GM23248 (cell line): Measurements from ENCODE around the gene ULK4. TPM values are rescaled to one million over a fixed set of nuclear protein-coding genes. Genes with fewer than 3 reads are reported as not detected.
A peak's percentile ranks its signal among the peaks of the same experiment; 100 is the strongest.
"Not testable (repeated sequence)": the region's sequence is repeated elsewhere in the genome, so short reads cannot be mapped to it uniquely, and the experiment has no call there.

Experiments
- DNase-seq: peaks from one replicate; pipeline ENCODE4 v3.0.0-alpha.2; 2015
- H2AFZ ChIP-seq: fragments of 200-600 bp; sonication (generic); 2 replicates; pipeline ENCODE4 v1.6.1; 2016; ENCODE audit warnings: antibody characterized with exemption
- H3F3A ChIP-seq: fragments of 200-600 bp; sonication (generic); 2 replicates; pipeline ENCODE4 v1.6.1; 2016; ENCODE audit warnings: mild to moderate bottlenecking, antibody characterized with exemption, mixed run types; ENCODE audit not compliant: insufficient read depth
- H3K27ac ChIP-seq: fragments of 200-600 bp; sonication (generic); 2 replicates; pipeline ENCODE4 v1.5.1; 2016; ENCODE audit warnings: mild to moderate bottlenecking
- H3K27me3 ChIP-seq: fragments of 200-600 bp; sonication (generic); replicated peaks from 2 replicates; pipeline ENCODE4 v1.6.1; 2016; ENCODE audit warnings: mild to moderate bottlenecking; ENCODE audit not compliant: insufficient read depth
- H3K36me3 ChIP-seq: fragments of 200-600 bp; sonication (generic); 2 replicates; pipeline ENCODE4 v1.6.1; 2016; ENCODE audit warnings: low read depth, mild to moderate bottlenecking
- H3K4me1 ChIP-seq: fragments of 200-600 bp; sonication (generic); 2 replicates; pipeline ENCODE4 v1.6.1; 2016; ENCODE audit warnings: mild to moderate bottlenecking; ENCODE audit not compliant: insufficient read depth
- H3K4me2 ChIP-seq: fragments of 200-600 bp; sonication (generic); one replicate; pipeline ENCODE4 v1.6.1; 2016; ENCODE audit warnings: mild to moderate bottlenecking; ENCODE audit not compliant: unreplicated experiment
- H3K4me3 ChIP-seq: fragments of 200-600 bp; sonication (generic); 2 replicates; pipeline ENCODE4 v1.5.1; 2016; ENCODE audit warnings: mild to moderate bottlenecking
- H3K79me2 ChIP-seq: fragments of 200-600 bp; sonication (generic); 2 replicates; pipeline ENCODE4 v1.6.1; 2016; ENCODE audit warnings: mild to moderate bottlenecking; ENCODE audit not compliant: insufficient read depth
- H3K9ac ChIP-seq: fragments of 200-600 bp; sonication (generic); 2 replicates; pipeline ENCODE4 v1.6.1; 2016; ENCODE audit warnings: mild to moderate bottlenecking
- H3K9me2 ChIP-seq: fragments of 200-600 bp; sonication (generic); 2 replicates; pipeline ENCODE4 v1.6.1; 2016; ENCODE audit warnings: mixed run types, mild to moderate bottlenecking, moderate library complexity; ENCODE audit not compliant: insufficient read depth
- H3K9me3 ChIP-seq: fragments of 200-600 bp; sonication (generic); one replicate; pipeline ENCODE4 v1.6.1; 2017; ENCODE audit warnings: low read depth
- H4K20me1 ChIP-seq: fragments of 200-600 bp; sonication (generic); 2 replicates; pipeline ENCODE4 v1.6.0; 2016; ENCODE audit not compliant: insufficient read depth
- EZH2 ChIP-seq: fragments of 200-600 bp; sonication (generic); IDR thresholded peaks from 2 replicates; pipeline ENCODE4 v1.6.1; 2018; ENCODE audit warnings: antibody characterized with exemption, mild to moderate bottlenecking; ENCODE audit not compliant: insufficient read depth, poor library complexity, severe bottlenecking
- EZH2phosphoT487 ChIP-seq: fragments of 200-600 bp; sonication (generic); IDR thresholded peaks from 2 replicates; pipeline ENCODE4 v1.6.1; 2018; ENCODE audit warnings: antibody characterized with exemption, moderate library complexity, mild to moderate bottlenecking, low read depth; ENCODE audit not compliant: insufficient read depth
- WGBS, 2 experiments: methylation state at CpG; one replicate each; pipeline ENCODE4 v1.1.6; 2015 to 2017; ENCODE audit warnings: low lambda C conversion rate in 2 of 2, low coverage in 1 of 2; ENCODE audit errors: missing lambda C conversion rate in 2 of 2; 5-methylcytosine and 5-hydroxymethylcytosine counted together
- in situ Hi-C: fragments of 300-500 bp; cut with MboI; formaldehyde crosslinking; loops from 2 replicates; pipeline ENCODE4 v1.15.0; 2020
- polyA plus RNA-seq: library from polyadenylated mRNA; unstranded; fragments of >200 nt; fragmentation: Nextera tagmentation; extraction: Ambion mirVana; gene quantifications from 2 replicates; pipeline ENCODE4 v1.2.1, GENCODE V29; 2016
- total RNA-seq: library from RNA; depleted of rRNA; stranded (reverse); fragments of >200 nt; shearing (Covaris generic); gene quantifications from 2 replicates; pipeline ENCODE4 v1.2.3, GENCODE V29; 2014

ULK4 gene
- total and polyA plus RNA-seq, 2 experiments from 2014 or later = 3.5 to 20.3 TPM

GRCh38 chr3:41715376-41715775 lies 246.5 kb downstream of the ULK4 start:
- in situ Hi-C loops = loop anchor here (25.0 kb wide), 1 partner anchor 1128 kb away; no protein-coding TSS in a partner anchor
- Histone ChIP-seq H3K9ac (no peak overlapping the region), H3K9me2 (no peaks in the 10 kb centered on the region), H4K20me1 (no peaks in the 10 kb centered on the region), H3K4me1 (peaks cover 13% of the 10 kb centered on the region), H3K27me3 (no peaks in the 10 kb centered on the region), H3K9me3 (no peaks in the 10 kb centered on the region), H3K79me2 (no peaks in the 10 kb centered on the region), H2AFZ (no peak overlapping the region), H3K4me3 (no peak overlapping the region), H3K4me2 (no peak overlapping the region), H3K36me3 (no peaks in the 10 kb centered on the region), H3K27ac (no peak overlapping the region), H3F3A (peaks cover 13% of the 10 kb centered on the region)
- TF ChIP-seq EZH2phosphoT487 (no peak), EZH2 (no peak)
- WGBS, 2 experiments = 83 to 84% methylated on average over 3 of the region's 3 CpGs
- no peak for DNase-seq

- H4K20me1 ChIP-seq = no peaks in the 10 kb centered on the region
- peak; percentile 75 for DNase-seq
- H3K9ac ChIP-seq = no peak overlapping the region
- H3K4me2 ChIP-seq = peak overlapping the region; percentile 45
- no peaks in the 10 kb centered on the region for H3K27me3 ChIP-seq
- H3K4me1 ChIP-seq = peaks cover 13% of the 10 kb centered on the region
- no peaks in the 10 kb centered on the region for H3K9me2 ChIP-seq
- no peaks in the 10 kb centered on the region for H3K36me3 ChIP-seq
- H3K27ac ChIP-seq = peak overlapping the region; percentile 38
- peaks cover 17% of the 10 kb centered on the region for H3F3A ChIP-seq
- H3K4me3 ChIP-seq = no peak overlapping the region
- no peaks in the 10 kb centered on the region for H3K9me3 ChIP-seq
- H3K79me2 ChIP-seq = no peaks in the 10 kb centered on the region
- H2AFZ ChIP-seq = no peak overlapping the region
- TF ChIP-seq EZH2phosphoT487 = no peak
- in situ Hi-C loops = loop anchor here (25.0 kb wide), 1 partner anchor 1124 kb away; no protein-coding TSS in a partner anchor
Observed at GRCh38 chr3:41711651-41712050, 250.3 kb downstream of the ULK4 start.

GRCh38 chr3:41710646-41711388 lies 251.1 kb downstream of the ULK4 start:
- Histone ChIP-seq H3K9me2 (no peaks in the 10 kb centered on the region), H4K20me1 (no peaks in the 10 kb centered on the region), H3K27ac (peak overlapping the region; percentile 38), H3K4me3 (no peak overlapping the region), H3K36me3 (no peaks in the 10 kb centered on the region), H3K79me2 (no peaks in the 10 kb centered on the region), H3K4me2 (peak overlapping the region; percentile 45), H3K9ac (no peak overlapping the region), H3K9me3 (no peaks in the 10 kb centered on the region), H3K4me1 (peaks cover 13% of the 10 kb centered on the region), H3F3A (peaks cover 17% of the 10 kb centered on the region), H2AFZ (no peak overlapping the region), H3K27me3 (no peaks in the 10 kb centered on the region)
- peak; percentile 80 for DNase-seq
- TF ChIP-seq EZH2phosphoT487 (no peak), EZH2 (no peak)
- in situ Hi-C loops = loop anchor here (25.0 kb wide), 1 partner anchor 1124 kb away; no protein-coding TSS in a partner anchor
- WGBS, 2 experiments = 90 to 94% methylated on average over 7 to 8 of the region's 8 CpGs

GRCh38 chr3:41709213-41709612 lies 252.7 kb downstream of the ULK4 start:
- H3K27ac ChIP-seq, H4K20me1 ChIP-seq, H3K36me3 ChIP-seq, H3K4me3 ChIP-seq, H3K9ac ChIP-seq, H3K9me2 ChIP-seq, H3K27me3 ChIP-seq, H3K79me2 ChIP-seq, H2AFZ ChIP-seq, H3K9me3 ChIP-seq, H3K4me2 ChIP-seq, DNase-seq: not testable (repeated sequence)
- peaks cover 17% of the 10 kb centered on the region for H3F3A ChIP-seq
- 98% methylated on average over 8 of the region's 8 CpGs for WGBS, 2 experiments
- in situ Hi-C loops = loop anchor here (25.0 kb wide), 1 partner anchor 1122 kb away; no protein-coding TSS in a partner anchor
- H3K4me1 ChIP-seq = peaks cover 13% of the 10 kb centered on the region
